ENCODE data around the gene TMCO5A.

Gene TMCO5A

DNA sequence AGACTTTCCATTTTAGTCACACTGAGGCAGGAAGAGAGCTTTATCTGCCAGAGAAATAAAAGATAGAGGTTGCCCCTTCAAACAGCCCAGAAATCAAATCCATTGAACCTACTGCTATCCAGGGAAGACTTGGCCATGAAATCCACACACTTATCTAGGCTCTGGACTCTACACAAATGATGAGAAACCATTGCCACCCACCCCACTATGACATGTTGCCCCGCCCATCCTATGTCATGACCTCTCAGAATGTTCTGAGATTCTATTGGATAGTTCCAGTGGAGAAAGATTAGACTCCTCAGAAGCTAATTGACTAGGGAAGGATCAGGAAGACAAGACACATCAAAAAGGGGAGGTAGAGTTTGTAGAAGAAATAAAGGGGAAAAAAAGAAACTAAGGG lies at the start of gene TMCO5A:
TSS of gene TMCO5A (plus strand) at position 301 of the 400 bp plus-strand sequence. CDS start 1,684 bp downstream, outside the sequence.
- Histone ChIP-seq H3K4me1 (ENCODE audit: control insufficient read depth, insufficient read depth, low read length) (no peaks in the 10 kb centered on the region), H3K36me3 (ENCODE audit: control insufficient read depth, insufficient read depth, low read length) (no peaks in the 10 kb centered on the region), H3K4me3 (ENCODE audit: low read length) (no peak within 1 kb of the TSS), H3K27me3 (ENCODE audit: control insufficient read depth, insufficient read depth, low read length) (no peaks in the 10 kb centered on the region), H3K9me3 (ENCODE audit: control insufficient read depth, low read length) (no peaks in the 10 kb centered on the region), H3K9ac (ENCODE audit: low read length) (no peak within 1 kb of the TSS)

- Histone ChIP-seq H3K4me3 (ENCODE audit: low read length) (no peak overlapping the region), H3K4me1 (ENCODE audit: control insufficient read depth, insufficient read depth, low read length) (no peaks in the 10 kb centered on the region), H3K27me3 (ENCODE audit: control insufficient read depth, insufficient read depth, low read length) (no peaks in the 10 kb centered on the region), H3K36me3 (ENCODE audit: control insufficient read depth, insufficient read depth, low read length) (no peaks in the 10 kb centered on the region), H3K9me3 (ENCODE audit: control insufficient read depth, low read length) (no peaks in the 10 kb centered on the region), H3K9ac (ENCODE audit: low read length) (no peak overlapping the region)
Measured at GRCh38 chr15:37885651-37886050, 48.8 kb upstream of the TMCO5A start.

GRCh38 chr15:37888356-37888755 lies 46.1 kb upstream of the TMCO5A start:
- Histone ChIP-seq H3K9me3 (ENCODE audit: control insufficient read depth, low read length) (no peaks in the 10 kb centered on the region), H3K9ac (ENCODE audit: low read length) (no peak overlapping the region), H3K4me1 (ENCODE audit: control insufficient read depth, insufficient read depth, low read length) (peaks cover 4% of the 10 kb centered on the region), H3K4me3 (ENCODE audit: low read length) (no peak overlapping the region), H3K36me3 (ENCODE audit: control insufficient read depth, insufficient read depth, low read length) (no peaks in the 10 kb centered on the region), H3K27me3 (ENCODE audit: control insufficient read depth, insufficient read depth, low read length) (no peaks in the 10 kb centered on the region)

- no peak overlapping the region for H3K9ac ChIP-seq (ENCODE audit: low read length)
- no peaks in the 10 kb centered on the region for H3K9me3 ChIP-seq (ENCODE audit: control insufficient read depth, low read length)
- H3K4me1 ChIP-seq (ENCODE audit: control insufficient read depth, insufficient read depth, low read length): peaks cover 4% of the 10 kb centered on the region
- H3K27me3 ChIP-seq (ENCODE audit: control insufficient read depth, insufficient read depth, low read length): no peaks in the 10 kb centered on the region
- no peaks in the 10 kb centered on the region for H3K36me3 ChIP-seq (ENCODE audit: control insufficient read depth, insufficient read depth, low read length)
- H3K4me3 ChIP-seq (ENCODE audit: low read length): no peak overlapping the region
Measured at GRCh38 chr15:37891766-37892368, 42.6 kb upstream of the TMCO5A start.

GRCh38 chr15:37893309-37893708 lies 41.1 kb upstream of the TMCO5A start:
- no peak overlapping the region for H3K9ac ChIP-seq (ENCODE audit: low read length)
- H3K9me3 ChIP-seq (ENCODE audit: control insufficient read depth, low read length): no peaks in the 10 kb centered on the region
- H3K27me3 ChIP-seq (ENCODE audit: control insufficient read depth, insufficient read depth, low read length): no peaks in the 10 kb centered on the region
- H3K4me3 ChIP-seq (ENCODE audit: low read length): no peak overlapping the region
- H3K4me1 ChIP-seq (ENCODE audit: control insufficient read depth, insufficient read depth, low read length): peaks cover 10% of the 10 kb centered on the region
- no peaks in the 10 kb centered on the region for H3K36me3 ChIP-seq (ENCODE audit: control insufficient read depth, insufficient read depth, low read length)

GRCh38 chr15:37898362-37898761 lies 36.1 kb upstream of the TMCO5A start:
- H3K9me3 ChIP-seq (ENCODE audit: control insufficient read depth, low read length): no peaks in the 10 kb centered on the region
- no peak overlapping the region for H3K4me3 ChIP-seq (ENCODE audit: low read length)
- no peak overlapping the region for H3K9ac ChIP-seq (ENCODE audit: low read length)
- H3K36me3 ChIP-seq (ENCODE audit: control insufficient read depth, insufficient read depth, low read length): no peaks in the 10 kb centered on the region
- peaks cover 32% of the 10 kb centered on the region for H3K4me1 ChIP-seq (ENCODE audit: control insufficient read depth, insufficient read depth, low read length)
- no peaks in the 10 kb centered on the region for H3K27me3 ChIP-seq (ENCODE audit: control insufficient read depth, insufficient read depth, low read length)

DNA sequence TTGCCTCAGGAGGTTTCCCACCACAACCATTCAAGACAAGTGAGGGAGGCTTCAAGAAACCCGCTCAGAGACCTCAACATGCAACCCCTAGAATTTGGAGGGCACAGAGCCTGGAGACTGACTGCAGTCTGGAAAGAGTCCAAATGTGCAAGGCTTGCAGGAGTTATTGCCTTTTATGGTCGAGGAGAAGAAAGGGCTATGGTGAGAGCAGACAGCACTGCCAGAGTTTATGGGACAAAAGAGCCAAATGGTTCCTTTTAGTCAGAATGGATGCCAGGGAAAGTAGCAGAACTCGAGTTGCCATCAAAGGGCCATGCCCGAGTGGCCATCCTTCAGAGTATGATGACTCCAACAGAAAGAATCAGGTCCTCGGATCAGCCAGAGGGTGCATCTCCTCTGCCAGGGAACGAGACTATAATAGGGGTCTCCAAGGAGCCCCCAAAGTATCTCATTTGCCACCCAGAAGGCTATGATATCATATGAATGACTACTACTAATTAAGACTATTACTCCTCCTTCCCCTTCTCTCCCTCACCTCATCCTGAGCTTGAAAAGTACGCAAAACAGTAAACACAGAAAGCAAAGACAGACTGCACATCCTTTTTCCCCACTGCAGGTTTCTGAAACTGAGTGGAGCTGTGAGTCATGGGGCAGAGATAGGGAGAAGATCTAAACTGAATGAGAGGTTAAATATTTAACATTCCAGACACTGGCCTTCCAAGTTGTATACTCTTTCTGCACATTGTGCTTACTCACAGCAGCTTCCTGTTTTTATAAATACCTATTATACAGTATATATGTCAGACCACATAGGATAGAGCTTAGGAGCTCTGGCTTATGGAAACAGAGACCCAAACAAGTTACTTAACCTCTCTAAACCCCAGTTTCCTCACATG lies 33.9 kb upstream of the TMCO5A start:
- no peaks in the 10 kb centered on the region for H3K9me3 ChIP-seq (ENCODE audit: control insufficient read depth, low read length)
- H3K4me3 ChIP-seq (ENCODE audit: low read length): no peak overlapping the region

GRCh38 chr15:37902126-37902525 lies 32.3 kb upstream of the TMCO5A start:
- no peak overlapping the region for H3K4me3 ChIP-seq (ENCODE audit: low read length)
- H3K4me1 ChIP-seq (ENCODE audit: control insufficient read depth, insufficient read depth, low read length): peaks cover 39% of the 10 kb centered on the region
- H3K36me3 ChIP-seq (ENCODE audit: control insufficient read depth, insufficient read depth, low read length): no peaks in the 10 kb centered on the region
- H3K9ac ChIP-seq (ENCODE audit: low read length): no peak overlapping the region
- H3K27me3 ChIP-seq (ENCODE audit: control insufficient read depth, insufficient read depth, low read length): no peaks in the 10 kb centered on the region
- H3K9me3 ChIP-seq (ENCODE audit: control insufficient read depth, low read length): no peaks in the 10 kb centered on the region

More for the DNA sequence above, 33.9 kb upstream of the TMCO5A start:
- H3K36me3 ChIP-seq (ENCODE audit: control insufficient read depth, insufficient read depth, low read length): no peaks in the 10 kb centered on the region
- H3K27me3 ChIP-seq (ENCODE audit: control insufficient read depth, insufficient read depth, low read length): no peaks in the 10 kb centered on the region
- no peak overlapping the region for H3K9ac ChIP-seq (ENCODE audit: low read length)
- peaks cover 39% of the 10 kb centered on the region for H3K4me1 ChIP-seq (ENCODE audit: control insufficient read depth, insufficient read depth, low read length)

DNA sequence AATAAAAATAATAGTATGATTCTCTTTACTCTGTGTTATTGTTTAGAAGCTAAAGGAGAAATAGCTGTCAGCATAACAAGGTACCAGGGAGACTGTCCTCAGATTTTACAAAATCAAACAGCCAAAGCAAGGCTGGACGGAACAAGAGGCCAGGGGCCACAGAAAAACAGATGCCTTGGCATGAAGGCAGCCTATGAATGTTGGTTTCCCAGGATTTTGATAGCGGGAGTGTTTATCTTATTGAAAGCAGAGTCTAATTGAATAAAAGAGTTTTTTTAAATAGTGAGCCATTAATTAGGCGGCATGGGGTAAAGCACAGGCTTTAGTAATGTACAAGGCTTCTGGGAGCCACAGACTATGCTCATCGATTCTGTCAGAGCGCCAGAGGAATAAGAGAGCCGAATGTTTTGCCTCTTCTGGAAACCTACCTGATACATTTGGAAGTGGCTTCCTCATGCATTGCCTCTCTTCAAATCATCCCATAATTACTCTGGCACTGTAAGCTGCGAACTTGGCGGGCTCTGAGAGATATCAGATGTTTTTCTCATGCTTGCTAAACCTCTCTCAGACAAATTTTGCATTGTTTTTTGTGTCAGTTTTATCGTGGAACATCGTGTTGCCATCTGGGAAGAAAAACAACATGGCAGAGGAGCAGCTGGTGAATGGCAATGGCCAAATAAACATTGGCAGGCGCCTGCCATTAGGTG lies 30.4 kb upstream of the TMCO5A start:
- H3K36me3 ChIP-seq (ENCODE audit: control insufficient read depth, insufficient read depth, low read length): no peaks in the 10 kb centered on the region
- H3K4me3 ChIP-seq (ENCODE audit: low read length): no peak overlapping the region
- peaks cover 32% of the 10 kb centered on the region for H3K4me1 ChIP-seq (ENCODE audit: control insufficient read depth, insufficient read depth, low read length)
- no peaks in the 10 kb centered on the region for H3K27me3 ChIP-seq (ENCODE audit: control insufficient read depth, insufficient read depth, low read length)
- no peaks in the 10 kb centered on the region for H3K9me3 ChIP-seq (ENCODE audit: control insufficient read depth, low read length)
- H3K9ac ChIP-seq (ENCODE audit: low read length): no peak overlapping the region

DNA sequence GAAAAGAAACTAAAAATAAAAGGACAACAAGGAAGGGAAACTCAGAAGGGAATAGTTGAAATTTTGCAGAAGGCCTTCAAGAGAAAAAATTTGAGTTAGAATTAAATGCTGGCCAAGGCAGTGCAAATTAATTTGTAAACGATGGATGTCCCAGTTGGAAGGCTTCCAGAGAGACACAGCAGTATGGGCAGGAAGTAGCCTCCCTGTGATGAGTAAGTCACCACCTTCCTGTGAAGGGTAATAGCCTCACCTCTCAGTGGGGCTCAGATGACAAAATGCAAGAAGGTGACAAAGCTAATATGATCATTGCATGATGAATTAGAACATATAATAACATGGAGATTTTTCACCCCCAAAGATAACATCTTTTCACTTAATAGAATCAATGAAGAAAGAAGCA lies 27.3 kb upstream of the TMCO5A start:
- Histone ChIP-seq H3K36me3 (ENCODE audit: control insufficient read depth, insufficient read depth, low read length) (no peaks in the 10 kb centered on the region), H3K27me3 (ENCODE audit: control insufficient read depth, insufficient read depth, low read length) (no peaks in the 10 kb centered on the region), H3K9ac (ENCODE audit: low read length) (no peak overlapping the region), H3K4me3 (ENCODE audit: low read length) (no peak overlapping the region), H3K4me1 (ENCODE audit: control insufficient read depth, insufficient read depth, low read length) (peaks cover 8% of the 10 kb centered on the region), H3K9me3 (ENCODE audit: control insufficient read depth, low read length) (no peaks in the 10 kb centered on the region)

DNA sequence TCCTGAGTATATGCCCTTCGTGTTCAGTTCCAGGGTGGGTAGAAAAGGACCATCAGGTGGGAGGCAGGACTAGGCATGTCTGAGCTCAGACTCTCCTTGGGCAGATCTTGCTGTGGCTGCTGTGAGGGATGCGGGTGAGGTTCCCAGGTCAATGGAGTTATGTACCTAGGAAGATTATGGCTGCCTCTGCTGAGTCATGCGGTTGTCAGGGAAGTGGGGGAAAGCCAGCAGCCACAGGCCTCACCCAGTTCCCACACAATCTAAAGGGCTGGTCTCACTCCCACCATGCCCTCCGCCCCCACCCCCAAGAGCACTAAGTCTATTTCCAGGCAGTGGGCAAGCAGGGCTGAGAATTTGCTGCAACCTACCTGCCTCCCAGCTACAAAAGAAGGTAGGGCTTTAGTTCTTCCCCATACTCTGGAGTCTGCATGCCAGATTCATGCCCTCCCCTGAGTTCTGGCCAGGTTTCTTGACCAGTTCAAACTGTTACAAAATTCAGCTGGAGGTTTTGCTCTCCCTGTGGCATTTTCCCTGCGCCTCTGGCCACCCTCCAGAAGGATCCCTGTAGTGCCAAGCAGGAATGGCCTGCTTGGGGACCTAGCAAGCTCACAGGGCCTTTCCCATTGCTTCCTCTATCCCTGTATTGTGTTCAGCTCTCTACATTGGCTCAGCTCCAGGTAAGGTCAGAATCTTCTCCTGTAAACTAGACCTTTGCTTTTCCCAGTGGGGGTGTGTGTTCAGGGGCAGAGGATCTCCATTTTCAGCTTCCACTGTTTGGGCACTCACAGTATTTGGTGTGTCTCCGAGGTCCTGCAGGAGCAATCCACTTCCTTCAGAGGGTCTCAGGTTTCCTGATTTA lies 12.7 kb upstream of the TMCO5A start:
- H3K27me3 ChIP-seq (ENCODE audit: control insufficient read depth, insufficient read depth, low read length): no peaks in the 10 kb centered on the region
- H3K36me3 ChIP-seq (ENCODE audit: control insufficient read depth, insufficient read depth, low read length): no peaks in the 10 kb centered on the region
- H3K4me3 ChIP-seq (ENCODE audit: low read length): no peak overlapping the region
- H3K9ac ChIP-seq (ENCODE audit: low read length): no peak overlapping the region
- peaks cover 24% of the 10 kb centered on the region for H3K4me1 ChIP-seq (ENCODE audit: control insufficient read depth, insufficient read depth, low read length)
- H3K9me3 ChIP-seq (ENCODE audit: control insufficient read depth, low read length): no peaks in the 10 kb centered on the region

Data from mucosa of stomach (tissue), 1 donor.